A673 (cell line): ENCODE data around the gene GET4. TPM values are rescaled to one million over a fixed set of nuclear protein-coding genes. Genes with fewer than 3 reads are reported as not detected.

Experiments used
- Bru-seq: library from RNA; stranded (reverse); fragments of 400-500 nt; gene quantifications from one replicate; lab custom pipeline; 2021; lab: Mats Ljungman, UMichigan
- BruChase-seq, 2 experiments: library from RNA; stranded (reverse); fragments of 400-500 nt; gene quantifications; one replicate each; lab custom pipeline; 2021; lab: Mats Ljungman, UMichigan
- BruUV-seq: library from RNA; stranded (reverse); fragments of 400-500 nt; replicated peaks from 2 replicates; lab custom pipeline; 2021; lab: Mats Ljungman, UMichigan
- CTCF ChIA-PET: fragments of 300-600 bp; sonication (Branson Sonifier 250); formaldehyde crosslinking; loops from one replicate; lab custom pipeline; 2022; ENCODE audit warnings: antibody characterized with exemption; lab: Charles Lee
- POLR2A ChIA-PET: fragments of 300-600 bp; sonication (Branson Sonifier 250); formaldehyde crosslinking; loops from one replicate; lab custom pipeline; 2022; ENCODE audit warnings: antibody characterized with exemption; ENCODE audit not compliant: low non-redundant PET; lab: Charles Lee
- DNase-seq: peaks from one replicate; pipeline ENCODE4 v3.0.0-alpha.2; 2015; ENCODE audit warnings: low spot score
- H3K27ac ChIP-seq: fragments of 200-600 bp; sonication (generic); 2 replicates; pipeline ENCODE4 v1.5.1; 2016; ENCODE audit warnings: mixed run types, low read depth, mild to moderate bottlenecking, mixed read lengths, antibody characterized with exemption, low read length; ENCODE audit not compliant: poor library complexity, severe bottlenecking
- H3K27me3 ChIP-seq: fragments of 200-600 bp; sonication (generic); replicated peaks from 2 replicates; pipeline ENCODE4 v1.6.1; 2017; ENCODE audit warnings: mixed run types, low read depth, mild to moderate bottlenecking, mixed read lengths, antibody characterized with exemption, low read length; ENCODE audit not compliant: insufficient read depth, poor library complexity
- H3K36me3 ChIP-seq: fragments of 200-600 bp; sonication (generic); 2 replicates; pipeline ENCODE4 v1.6.1; 2016; ENCODE audit warnings: mixed run types, mild to moderate bottlenecking, mixed read lengths, antibody characterized with exemption, low read length; ENCODE audit not compliant: insufficient read depth, poor library complexity, severe bottlenecking
- H3K4me1 ChIP-seq: fragments of 200-600 bp; sonication (generic); 2 replicates; pipeline ENCODE4 v1.6.1; 2017; ENCODE audit warnings: mixed run types, mild to moderate bottlenecking, mixed read lengths, antibody characterized with exemption, low read length; ENCODE audit not compliant: insufficient read depth, poor library complexity, severe bottlenecking
- H3K4me3 ChIP-seq: fragments of 200-600 bp; sonication (generic); 2 replicates; pipeline ENCODE4 v1.5.1; 2016; ENCODE audit warnings: low read depth, mixed run types, mild to moderate bottlenecking, mixed read lengths, low read length; ENCODE audit not compliant: poor library complexity, severe bottlenecking
- H3K9me3 ChIP-seq: fragments of 200-600 bp; sonication (generic); 2 replicates; pipeline ENCODE4 v1.6.1; 2016; ENCODE audit warnings: mixed run types, low read depth, mild to moderate bottlenecking, mixed read lengths, antibody characterized with exemption, low read length; ENCODE audit not compliant: poor library complexity, severe bottlenecking
- EZH2 ChIP-seq: fragments of 200-600 bp; sonication (generic); IDR thresholded peaks from 2 replicates; pipeline ENCODE4 v1.6.1; 2017; ENCODE audit warnings: borderline replicate concordance, low read depth, mild to moderate bottlenecking, mixed read lengths, antibody characterized with exemption, low read length; ENCODE audit not compliant: poor library complexity, severe bottlenecking
- intact Hi-C: fragments of 100-400 bp; cut with micrococcal nuclease; formaldehyde crosslinking; loops from one replicate; pipeline ENCODE4 v1.10.0; 2022; ENCODE audit not compliant: unreplicated experiment
- long read RNA-seq: library from polyadenylated mRNA; stranded (forward); transcript quantifications from one replicate; pipeline ENCODE4 v2.0.0, GENCODE V29; 2022
- total RNA-seq: library from RNA; stranded (reverse); gene quantifications from 2 replicates; pipeline ENCODE4 v1.2.3, GENCODE V29; 2021
- TF ChIP-seq, protein P1 (sequence below): fragments of 300-800, 200-600 bp; sonication (generic); conservative IDR thresholded peaks from 2 replicates; pipeline ENCODE4 v1.5.1; 2017; ENCODE audit warnings: low read depth, mild to moderate bottlenecking, antibody characterized with exemption, low read length, moderate library complexity, mixed read lengths

Gene GET4
- total RNA-seq (49.7 and 51.9 TPM in 2 replicates), Bru-seq, nascent RNA (percentile 66 among the genes with signal in this experiment), BruChase-seq, experiment 1, labeled RNA remaining after a 2-hour chase (percentile 71 among the genes with signal in this experiment), BruChase-seq, experiment 2, labeled RNA remaining after a 6-hour chase (percentile 84 among the genes with signal in this experiment)
- long read RNA-seq, full-length matches to known transcripts = 143 of 333 reads
- long read RNA-seq, partial matches to known transcripts = 2 of 333 reads
- long read RNA-seq, other reads (novel, unspliced or antisense) = 188 of 333 reads

DNA sequence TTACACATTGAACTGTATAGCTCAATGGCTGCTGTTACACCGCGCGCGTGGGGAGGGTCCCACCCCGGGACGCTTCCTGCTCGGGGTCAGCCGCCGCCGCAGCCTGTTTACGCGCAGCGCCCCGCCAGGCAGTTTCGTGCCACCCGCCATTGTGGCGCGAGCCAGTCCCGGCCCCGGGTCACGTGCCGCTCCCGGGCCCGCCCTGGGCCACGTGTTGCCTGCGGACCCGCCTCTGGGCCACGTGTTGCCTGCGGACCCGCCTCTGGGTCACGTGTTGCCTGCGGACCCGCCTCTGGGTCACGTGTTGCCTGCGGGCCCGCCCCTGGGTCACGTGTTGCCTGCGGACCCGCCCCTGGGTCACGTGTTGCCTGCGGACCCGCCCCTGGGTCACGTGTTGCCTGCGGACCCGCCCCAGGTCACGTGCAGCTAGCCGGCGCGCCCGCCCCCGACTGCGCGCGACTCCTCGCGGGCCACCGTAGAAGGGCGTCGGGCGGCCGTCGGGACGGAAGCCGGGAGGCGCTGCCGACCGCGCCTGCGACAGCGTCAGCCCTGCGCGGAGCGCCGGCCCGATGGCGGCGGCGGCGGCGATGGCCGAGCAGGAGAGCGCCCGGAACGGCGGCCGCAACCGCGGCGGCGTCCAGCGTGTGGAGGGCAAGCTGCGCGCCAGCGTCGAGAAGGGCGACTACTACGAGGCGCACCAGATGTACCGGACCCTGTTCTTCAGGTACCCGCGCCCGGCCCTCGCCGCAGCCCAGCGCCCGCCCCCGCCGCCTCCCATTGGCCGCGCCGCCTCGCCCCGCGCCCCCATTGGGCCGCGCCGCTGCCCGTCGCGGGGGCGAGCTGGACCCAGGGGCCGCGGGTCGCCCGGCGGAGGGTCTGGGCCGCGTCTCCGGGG lies at the start of gene GET4:
TSS of gene GET4 (plus strand) at position 478 of the 895 bp plus-strand sequence. CDS start at position 570, 92 bp downstream.
- intact Hi-C loops = no loop called here
- ChIA-PET CTCF (no interaction called here), POLR2A (no interaction called here)
- DNase-seq = peak; percentile 95
- peak within 1 kb of the TSS; percentile 98 for H3K4me3 ChIP-seq
- H3K36me3 ChIP-seq = peaks cover 23% of the 10 kb centered on the region
- TF ChIP-seq, protein P1, sequence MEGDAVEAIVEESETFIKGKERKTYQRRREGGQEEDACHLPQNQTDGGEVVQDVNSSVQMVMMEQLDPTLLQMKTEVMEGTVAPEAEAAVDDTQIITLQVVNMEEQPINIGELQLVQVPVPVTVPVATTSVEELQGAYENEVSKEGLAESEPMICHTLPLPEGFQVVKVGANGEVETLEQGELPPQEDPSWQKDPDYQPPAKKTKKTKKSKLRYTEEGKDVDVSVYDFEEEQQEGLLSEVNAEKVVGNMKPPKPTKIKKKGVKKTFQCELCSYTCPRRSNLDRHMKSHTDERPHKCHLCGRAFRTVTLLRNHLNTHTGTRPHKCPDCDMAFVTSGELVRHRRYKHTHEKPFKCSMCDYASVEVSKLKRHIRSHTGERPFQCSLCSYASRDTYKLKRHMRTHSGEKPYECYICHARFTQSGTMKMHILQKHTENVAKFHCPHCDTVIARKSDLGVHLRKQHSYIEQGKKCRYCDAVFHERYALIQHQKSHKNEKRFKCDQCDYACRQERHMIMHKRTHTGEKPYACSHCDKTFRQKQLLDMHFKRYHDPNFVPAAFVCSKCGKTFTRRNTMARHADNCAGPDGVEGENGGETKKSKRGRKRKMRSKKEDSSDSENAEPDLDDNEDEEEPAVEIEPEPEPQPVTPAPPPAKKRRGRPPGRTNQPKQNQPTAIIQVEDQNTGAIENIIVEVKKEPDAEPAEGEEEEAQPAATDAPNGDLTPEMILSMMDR = peak; percentile 22; the same call in 1 of the 2 replicates
- TF ChIP-seq EZH2 = no peak
- H3K27me3 ChIP-seq = no peaks in the 10 kb centered on the region
- H3K4me1 ChIP-seq = peaks cover 18% of the 10 kb centered on the region
- H3K9me3 ChIP-seq = no peaks in the 10 kb centered on the region
- no TSS peak for BruUV-seq
- peak within 1 kb of the TSS; percentile 85 for H3K27ac ChIP-seq

GRCh38 chr7:828793-829561 lies 47.4 kb upstream of the GET4 start:
- CTCF ChIA-PET = no interaction called here
- no peaks in the 10 kb centered on the region for H3K9me3 ChIP-seq

More at GRCh38 chr7:828793-829561, 47.4 kb upstream of the GET4 start:
- H3K4me1 ChIP-seq = peaks cover 40% of the 10 kb centered on the region
- TF ChIP-seq EZH2 = no peak
- TF ChIP-seq, protein P1 = no peak
- POLR2A ChIA-PET = no interaction called here
- no peak for DNase-seq
- no peaks in the 10 kb centered on the region for H3K27me3 ChIP-seq
- no peak overlapping the region for H3K4me3 ChIP-seq
- H3K27ac ChIP-seq = peak overlapping the region; percentile 2
- H3K36me3 ChIP-seq = no peaks in the 10 kb centered on the region
- intact Hi-C loops = no loop called here
- BruUV-seq = no TSS peak
